IMR-90 (cell line): Measurements from ENCODE around the gene SPINT2. TPM values are rescaled to one million over a fixed set of nuclear protein-coding genes. Genes with fewer than 3 reads are reported as not detected.

Experiments
- ATAC-seq: fragments of 200-7000 bp; cut with Tn5 transposase; 2 replicates; pipeline ENCODE4 v1.9.1; 2020; ENCODE audit warnings: low read depth, mild to moderate bottlenecking, moderate library complexity
- BruUV-seq: library from RNA; stranded (reverse); fragments of 400-500 nt; replicated peaks from 2 replicates; lab custom pipeline; 2021; lab: Mats Ljungman, UMichigan
- CTCF ChIA-PET: fragments of 300-600 bp; formaldehyde crosslinking; extraction: SDS; loops from one replicate; lab custom pipeline; 2021; ENCODE audit warnings: antibody characterized with exemption; lab: Yijun Ruan, JAX
- POLR2A ChIA-PET: fragments of 300-600 bp; sonication (Branson Sonifier 250); formaldehyde crosslinking; loops from one replicate; lab custom pipeline; 2022; ENCODE audit warnings: antibody characterized with exemption; ENCODE audit not compliant: unreplicated experiment; lab: Charles Lee
- DNase-seq: peaks from one replicate; pipeline ENCODE4 v3.0.0; 2013
- H2AFZ ChIP-seq: replicated peaks from 2 replicates; pipeline ENCODE3; 2013; ENCODE audit warnings: low read length, mild to moderate bottlenecking; ENCODE audit not compliant: poor library complexity
- H2AK5ac ChIP-seq: 2 replicates; pipeline ENCODE4 v1.6.1; 2013; ENCODE audit warnings: low read depth, low read length, inconsistent platforms
- H2AK9ac ChIP-seq: replicated peaks from 2 replicates; pipeline ENCODE3; 2013; ENCODE audit warnings: mild to moderate bottlenecking, low read depth, low read length, moderate library complexity; ENCODE audit not compliant: poor library complexity
- H2BK120ac ChIP-seq: 2 replicates; pipeline ENCODE4 v1.6.1; 2013; ENCODE audit warnings: low read depth, low read length, inconsistent platforms
- H2BK15ac ChIP-seq: 3 replicates; pipeline ENCODE4 v1.6.1; 2013; ENCODE audit warnings: low read depth, low read length, inconsistent platforms
- H2BK20ac ChIP-seq: 2 replicates; pipeline ENCODE4 v1.6.1; 2013; ENCODE audit warnings: low read depth, mild to moderate bottlenecking, inconsistent platforms, low read length, moderate library complexity
- H2BK5ac ChIP-seq: 2 replicates; pipeline ENCODE4 v1.6.1; 2013; ENCODE audit warnings: mild to moderate bottlenecking, low read depth, low read length, inconsistent platforms; ENCODE audit not compliant: poor library complexity, severe bottlenecking
- H3K14ac ChIP-seq: replicated peaks from 2 replicates; pipeline ENCODE4 v1.6.1; 2013; ENCODE audit warnings: low read depth, low read length, inconsistent platforms
- H3K18ac ChIP-seq: 2 replicates; pipeline ENCODE4 v1.6.1; 2013; ENCODE audit warnings: low read depth, low read length, control low read depth
- H3K23ac ChIP-seq: 2 replicates; pipeline ENCODE4 v1.6.1; 2013; ENCODE audit warnings: low read depth, low read length, inconsistent platforms
- H3K27ac ChIP-seq: 2 replicates; pipeline ENCODE4 v1.5.1; 2013; ENCODE audit warnings: mild to moderate bottlenecking, control low read depth, low read length; ENCODE audit not compliant: insufficient read depth
- H3K27me3 ChIP-seq: 2 replicates; pipeline ENCODE4 v1.6.1; 2013; ENCODE audit warnings: low read length; ENCODE audit not compliant: control insufficient read depth, insufficient read depth
- H3K36me3 ChIP-seq: 2 replicates; pipeline ENCODE4 v1.6.1; 2013; ENCODE audit warnings: low read length, mixed read lengths; ENCODE audit not compliant: control insufficient read depth, insufficient read depth
- H3K4ac ChIP-seq: 2 replicates; pipeline ENCODE4 v1.6.1; 2013; ENCODE audit warnings: low read depth, low read length, inconsistent platforms
- H3K4me1 ChIP-seq: 2 replicates; pipeline ENCODE4 v1.6.1; 2013; ENCODE audit warnings: low read length, mixed read lengths; ENCODE audit not compliant: control insufficient read depth, insufficient read depth
- H3K4me2 ChIP-seq: 2 replicates; pipeline ENCODE4 v1.6.1; 2013; ENCODE audit warnings: low read depth, mild to moderate bottlenecking, control low read depth, low read length, moderate library complexity
- H3K4me3 ChIP-seq: 2 replicates; pipeline ENCODE4 v1.5.1; 2013; ENCODE audit warnings: low read depth, mild to moderate bottlenecking, control low read depth, low read length, moderate library complexity; ENCODE audit not compliant: insufficient read depth
- H3K56ac ChIP-seq: 2 replicates; pipeline ENCODE4 v1.6.1; 2013; ENCODE audit warnings: low read length, inconsistent platforms; ENCODE audit not compliant: insufficient read depth; ENCODE audit errors: extremely low read depth
- H3K79me1 ChIP-seq, 2 experiments: 2 replicates each; pipeline ENCODE4 v1.6.1; 2013; ENCODE audit warnings: low read length in 2 of 2, inconsistent platforms in 1 of 2, low read depth in 1 of 2
- H3K9ac ChIP-seq: 2 replicates; pipeline ENCODE4 v1.6.1; 2013; ENCODE audit warnings: low read depth, low read length, control low read depth
- H3K9me1 ChIP-seq: 2 replicates; pipeline ENCODE4 v1.6.1; 2013; ENCODE audit warnings: low read length, inconsistent platforms; ENCODE audit not compliant: insufficient read depth
- H3K9me3 ChIP-seq: 2 replicates; pipeline ENCODE4 v1.6.1; 2013; ENCODE audit warnings: low read length; ENCODE audit not compliant: control insufficient read depth, insufficient read depth
- H4K20me1 ChIP-seq: 2 replicates; pipeline ENCODE4 v1.6.1; 2013; ENCODE audit warnings: low read length, inconsistent platforms; ENCODE audit not compliant: insufficient read depth
- H4K5ac ChIP-seq: 2 replicates; pipeline ENCODE4 v1.6.1; 2013; ENCODE audit warnings: mild to moderate bottlenecking, low read depth, low read length, control low read depth
- H4K8ac ChIP-seq, 2 experiments: 2 replicates each; pipeline ENCODE4 v1.6.1; 2013; ENCODE audit warnings: low read depth in 2 of 2, low read length in 2 of 2, control low read depth in 1 of 2, inconsistent platforms in 1 of 2
- H4K91ac ChIP-seq: 2 replicates; pipeline ENCODE4 v1.6.1; 2013; ENCODE audit warnings: low read depth, low read length, inconsistent platforms; ENCODE audit not compliant: insufficient read depth
- BHLHE40 ChIP-seq: fragments of 150-350 bp; IDR thresholded peaks from 2 replicates; pipeline ENCODE4 v1.6.1; 2016; ENCODE audit warnings: mild to moderate bottlenecking, low read depth, low read length
- CEBPB ChIP-seq: IDR thresholded peaks from 2 replicates; pipeline ENCODE4 v1.6.1; 2012; ENCODE audit warnings: low read depth, low read length, improper control_type of control experiment
- CHD1 ChIP-seq: IDR thresholded peaks from 2 replicates; pipeline ENCODE4 v1.6.1; 2012; ENCODE audit warnings: low read depth, low read length, improper control_type of control experiment
- FOS ChIP-seq: fragments of 150-350 bp; IDR thresholded peaks from 2 replicates; pipeline ENCODE4 v1.6.1; 2016; ENCODE audit warnings: low read depth, low read length
- MAFK ChIP-seq: IDR thresholded peaks from 2 replicates; pipeline ENCODE4 v1.6.1; 2012; ENCODE audit warnings: low read depth, low read length, improper control_type of control experiment
- MAZ ChIP-seq: IDR thresholded peaks from 2 replicates; pipeline ENCODE4 v1.6.1; 2012; ENCODE audit warnings: low read depth, mild to moderate bottlenecking, low read length, improper control_type of control experiment, moderate library complexity, borderline replicate concordance
- MXI1 ChIP-seq: IDR thresholded peaks from 2 replicates; pipeline ENCODE4 v1.6.1; 2012; ENCODE audit warnings: low read depth, mild to moderate bottlenecking, low read length, moderate library complexity, borderline replicate concordance
- NFE2L2 ChIP-seq: fragments of 150-350 bp; IDR thresholded peaks from 2 replicates; pipeline ENCODE4 v1.6.1; 2016; ENCODE audit warnings: low read depth, mild to moderate bottlenecking, low read length
- POLR2A ChIP-seq: IDR thresholded peaks from 2 replicates; pipeline ENCODE4 v1.6.1; 2012; ENCODE audit warnings: mild to moderate bottlenecking, low read depth, low read length
- RCOR1 ChIP-seq: IDR thresholded peaks from 2 replicates; pipeline ENCODE4 v1.6.1; 2012; ENCODE audit warnings: mild to moderate bottlenecking, low read length, improper control_type of control experiment; ENCODE audit not compliant: insufficient replicate concordance
- RFX5 ChIP-seq: IDR thresholded peaks from 2 replicates; pipeline ENCODE4 v1.8.0; 2012; ENCODE audit warnings: low read depth, mild to moderate bottlenecking, low read length, moderate library complexity
- SMC3 ChIP-seq: fragments of 150-350 bp; IDR thresholded peaks from 2 replicates; pipeline ENCODE4 v1.6.1; 2016; ENCODE audit warnings: low read depth, mild to moderate bottlenecking, antibody characterized with exemption, low read length, moderate library complexity
- whole genome bisulfite sequencing, 2 experiments: methylation state at CpG; one replicate each; pipeline versions ENCODE4 v1.1.5 to v1.1.7; 2013; ENCODE audit warnings: missing lambda C conversion rate in 2 of 2; ENCODE audit not compliant: insufficient read length in 1 of 2; ENCODE audit errors: extremely low coverage in 2 of 2; 5-methylcytosine and 5-hydroxymethylcytosine counted together
- dilution Hi-C: fragments of 300-500 bp; cut with HindIII; formaldehyde crosslinking; loops from one replicate; pipeline ENCODE4 v1.14.3; 2018; ENCODE audit warnings: low sequenced_read_pairs; ENCODE audit not compliant: unreplicated experiment
- in situ Hi-C: fragments of 300-500 bp; cut with MboI; formaldehyde crosslinking; loops from 3 replicates; pipeline ENCODE4 v1.14.3; 2019; ENCODE audit warnings: low sequenced_read_pairs, inconsistent platforms, mixed read lengths
- intact Hi-C: fragments of 100-400 bp; cut with micrococcal nuclease; formaldehyde crosslinking; loops from 2 replicates; pipeline ENCODE4 v1.10.0; 2022
- polyA plus RNA-seq, 3 experiments: library from polyadenylated mRNA; depleted of rRNA; stranded (reverse); fragments of >200 nt; gene quantifications; 2 replicates each; pipeline ENCODE4 v1.2.3, GENCODE V29; 2012; ENCODE audit warnings: low replicate concordance in 1 of 3
- total RNA-seq: library from RNA; depleted of rRNA; stranded (reverse); fragments of >200 nt; gene quantifications from 2 replicates; pipeline ENCODE4 v1.2.3, GENCODE V29; 2012
- TF ChIP-seq, protein P1 (sequence below): conservative IDR thresholded peaks from 2 replicates; pipeline ENCODE4 v1.5.1; 2012; ENCODE audit warnings: mild to moderate bottlenecking, low read depth, low read length, improper control_type of control experiment
- TF ChIP-seq, protein P2 (sequence below): fragments of 150-350 bp; IDR thresholded peaks from 2 replicates; pipeline ENCODE4 v1.6.1; 2016; ENCODE audit warnings: low read depth, mild to moderate bottlenecking, low read length, moderate library complexity, borderline replicate concordance
- TF ChIP-seq, protein P3 (sequence below): fragments of 150-350 bp; IDR thresholded peaks from 2 replicates; pipeline ENCODE4 v1.6.1; 2017; ENCODE audit warnings: mild to moderate bottlenecking, antibody characterized with exemption, low read length, low read depth

SPINT2 gene
- total and polyA plus RNA-seq, 2 of the 4 experiments (the other 2 are of a cell fraction): 0.54 to 1.2 TPM

DNA sequence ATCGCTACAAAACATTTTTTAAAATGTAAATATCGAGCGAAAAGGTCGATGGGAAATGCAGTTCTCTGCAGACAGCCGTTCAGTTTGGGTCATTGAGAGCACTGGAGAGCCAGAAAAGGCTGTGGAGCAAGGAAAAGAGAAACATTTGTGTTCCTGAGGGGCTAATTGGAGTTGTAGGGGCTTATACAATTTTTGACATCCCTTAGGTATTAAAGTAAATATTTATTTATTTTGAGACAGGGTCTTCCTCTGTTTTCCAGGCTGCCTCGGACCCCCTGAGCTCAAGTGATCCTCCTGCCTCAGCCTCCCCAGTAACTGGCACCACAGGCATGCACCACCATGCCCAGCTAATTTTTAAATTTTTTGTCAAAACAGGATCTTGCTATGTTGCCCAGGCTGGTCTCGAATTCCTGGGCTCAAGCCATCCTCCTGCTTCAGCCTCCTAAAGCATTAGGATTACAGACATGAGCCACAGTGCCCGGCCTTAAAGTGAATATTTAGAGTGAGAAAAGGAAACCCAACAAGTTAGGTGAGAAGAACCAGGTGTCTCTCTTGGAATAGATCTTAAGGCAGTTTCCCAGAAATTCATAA is 52.2 kb downstream of the SPINT2 start:
- Histone ChIP-seq H3K4me1 (peaks cover 5% of the 10 kb centered on the region), H2AK9ac (peak overlapping the region; percentile 60), H4K20me1 (no peaks in the 10 kb centered on the region), H2BK20ac (0 out of 2 replicates have a peak overlapping the region, but pooled peaks have one; percentile 1), H2BK5ac (peak overlapping the region; percentile 36), H3K27ac (peak overlapping the region; percentile 57), H3K14ac (peak overlapping the region; percentile 66; the same call in 1 of the 2 replicates), H3K18ac (0 out of 2 replicates have a peak overlapping the region, but pooled peaks have one; percentile 18), H3K9me3 (no peaks in the 10 kb centered on the region), H2AK5ac (peak overlapping the region; percentile 6; the same call in 1 of the 2 replicates), H3K9me1 (0 out of 2 replicates have a peak, but pooled peaks cover 5% of the 10 kb centered on the region), H3K9ac (peak overlapping the region; percentile 49), H3K23ac (no peak overlapping the region), H4K91ac (peak overlapping the region; percentile 58), H2BK15ac (0 out of 3 replicates have a peak overlapping the region, but pooled peaks have one; percentile 1), H3K4ac (peak overlapping the region; percentile 73), H3K36me3 (no peaks in the 10 kb centered on the region), H3K4me3 (peak overlapping the region; percentile 32; the same call in 1 of the 2 replicates), H4K5ac (peak overlapping the region; percentile 43), H4K8ac (peak overlapping the region; percentile 79 to 96; a peak in 3 of 4 replicates), H3K79me1 (peaks cover 6 to 30% of the 10 kb centered on the region in 2 experiments), H3K4me2 (peak overlapping the region; percentile 45), H3K27me3 (no peaks in the 10 kb centered on the region; the same call in 1 of the 2 replicates), H3K56ac (no peak overlapping the region), H2BK120ac (0 out of 2 replicates have a peak overlapping the region, but pooled peaks have one; percentile 7), H2AFZ (peak overlapping the region; percentile 87)
- DNase-seq: no peak
- CTCF ChIA-PET: no interaction called here
- intact Hi-C loops (no loop called here), in situ Hi-C loops (no loop called here), dilution Hi-C loops (no loop called here)
- no TSS peak for BruUV-seq
- POLR2A ChIA-PET: no interaction called here
- no peak for ATAC-seq
- 42% methylated on average over 4 of the region's 8 CpGs; no CpG with 5 or more reads in 1 of the 2 experiments for WGBS, 2 experiments
- TF ChIP-seq MAZ (no peak), MXI1 (no peak), RFX5 (no peak), CEBPB (no peak), RCOR1 (no peak), BHLHE40 (no peak), NFE2L2 (no peak), CHD1 (no peak), SMC3 (no peak), POLR2A (no peak), FOS (no peak), MAFK (no peak)
- TF ChIP-seq, protein P1, sequence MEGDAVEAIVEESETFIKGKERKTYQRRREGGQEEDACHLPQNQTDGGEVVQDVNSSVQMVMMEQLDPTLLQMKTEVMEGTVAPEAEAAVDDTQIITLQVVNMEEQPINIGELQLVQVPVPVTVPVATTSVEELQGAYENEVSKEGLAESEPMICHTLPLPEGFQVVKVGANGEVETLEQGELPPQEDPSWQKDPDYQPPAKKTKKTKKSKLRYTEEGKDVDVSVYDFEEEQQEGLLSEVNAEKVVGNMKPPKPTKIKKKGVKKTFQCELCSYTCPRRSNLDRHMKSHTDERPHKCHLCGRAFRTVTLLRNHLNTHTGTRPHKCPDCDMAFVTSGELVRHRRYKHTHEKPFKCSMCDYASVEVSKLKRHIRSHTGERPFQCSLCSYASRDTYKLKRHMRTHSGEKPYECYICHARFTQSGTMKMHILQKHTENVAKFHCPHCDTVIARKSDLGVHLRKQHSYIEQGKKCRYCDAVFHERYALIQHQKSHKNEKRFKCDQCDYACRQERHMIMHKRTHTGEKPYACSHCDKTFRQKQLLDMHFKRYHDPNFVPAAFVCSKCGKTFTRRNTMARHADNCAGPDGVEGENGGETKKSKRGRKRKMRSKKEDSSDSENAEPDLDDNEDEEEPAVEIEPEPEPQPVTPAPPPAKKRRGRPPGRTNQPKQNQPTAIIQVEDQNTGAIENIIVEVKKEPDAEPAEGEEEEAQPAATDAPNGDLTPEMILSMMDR: no peak
- TF ChIP-seq, protein P2, sequence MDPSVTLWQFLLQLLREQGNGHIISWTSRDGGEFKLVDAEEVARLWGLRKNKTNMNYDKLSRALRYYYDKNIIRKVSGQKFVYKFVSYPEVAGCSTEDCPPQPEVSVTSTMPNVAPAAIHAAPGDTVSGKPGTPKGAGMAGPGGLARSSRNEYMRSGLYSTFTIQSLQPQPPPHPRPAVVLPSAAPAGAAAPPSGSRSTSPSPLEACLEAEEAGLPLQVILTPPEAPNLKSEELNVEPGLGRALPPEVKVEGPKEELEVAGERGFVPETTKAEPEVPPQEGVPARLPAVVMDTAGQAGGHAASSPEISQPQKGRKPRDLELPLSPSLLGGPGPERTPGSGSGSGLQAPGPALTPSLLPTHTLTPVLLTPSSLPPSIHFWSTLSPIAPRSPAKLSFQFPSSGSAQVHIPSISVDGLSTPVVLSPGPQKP: no peak
- TF ChIP-seq, protein P3, sequence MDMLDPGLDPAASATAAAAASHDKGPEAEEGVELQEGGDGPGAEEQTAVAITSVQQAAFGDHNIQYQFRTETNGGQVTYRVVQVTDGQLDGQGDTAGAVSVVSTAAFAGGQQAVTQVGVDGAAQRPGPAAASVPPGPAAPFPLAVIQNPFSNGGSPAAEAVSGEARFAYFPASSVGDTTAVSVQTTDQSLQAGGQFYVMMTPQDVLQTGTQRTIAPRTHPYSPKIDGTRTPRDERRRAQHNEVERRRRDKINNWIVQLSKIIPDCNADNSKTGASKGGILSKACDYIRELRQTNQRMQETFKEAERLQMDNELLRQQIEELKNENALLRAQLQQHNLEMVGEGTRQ: no peak
